Body of pancreas (tissue), 4 donors: ENCODE measurements around the gene F10. TPM values are rescaled to one million over a fixed set of nuclear protein-coding genes. Genes with fewer than 3 reads are reported as not detected.

Source experiments
- ATAC-seq: fragments of 150-250 bp; one replicate; pipeline ENCODE4 v1.9.1; 2016
- DNase-seq, 4 donors: peaks; one replicate each; pipeline ENCODE4 v3.0.0-alpha.2; 2019
- H3K27ac ChIP-seq, 4 donors: fragments of 200-600 bp; sonication (generic); 1 replicate in 3 of 4; 2 replicates in 1 of 4; pipeline versions ENCODE4 v1.5.1 to v1.6.1; 2016 to 2019; ENCODE audit warnings: mild to moderate bottlenecking in 1 of 4, mixed read lengths in 1 of 4, moderate library complexity in 1 of 4
- H3K27me3 ChIP-seq, 2 donors: fragments of 200-600 bp; sonication (generic); one replicate each; pipeline ENCODE4 v1.6.0; 2016; ENCODE audit warnings: mild to moderate bottlenecking in 1 of 2
- H3K36me3 ChIP-seq, 2 donors: fragments of 200-600 bp; sonication (generic); replicated peaks in 1 of 2; 2 replicates each; pipeline ENCODE4 v1.5.1; 2016; ENCODE audit warnings: low read depth in 2 of 2; ENCODE audit not compliant: insufficient read depth in 1 of 2
- H3K4me1 ChIP-seq: fragments of 200-600 bp; sonication (generic); one replicate; pipeline ENCODE4 v1.6.0; 2016
- H3K4me3 ChIP-seq, 2 donors: fragments of 200-600 bp; sonication (generic); 1 replicate in 1 of 2; 2 replicates in 1 of 2; pipeline ENCODE4 v1.5.1; 2016 to 2019
- H3K9me3 ChIP-seq, 3 donors: fragments of 200-600 bp; sonication (generic); 1 replicate in 2 of 3; 2 replicates in 1 of 3; pipeline ENCODE4 v1.5.1; 2016
- POLR2A ChIP-seq, 3 donors: fragments of 450-650 bp; IDR thresholded peaks; one replicate each; pipeline ENCODE4 v1.6.1; 2016; ENCODE audit warnings: antibody characterized with exemption in 3 of 3, mild to moderate bottlenecking in 2 of 3
- WGBS, 2 donors: methylation state at CpG; one replicate each; pipeline ENCODE4 v1.1.5; 2017; 5-methylcytosine and 5-hydroxymethylcytosine counted together
- intact Hi-C: fragments of 100-400 bp; cut with DNase I; formaldehyde crosslinking; loops from one replicate; pipeline ENCODE4 v1.15.1; 2023
- total RNA-seq, 2 donors: library from RNA; depleted of rRNA; stranded (reverse); fragments of >200 nt; gene quantifications; one replicate each; pipeline ENCODE4 v1.1.0, GENCODE V29; 2016
- TF ChIP-seq, protein P1 (sequence below), 7 experiments: fragments of 450-650 bp in 4 of 7; fragments of 200-600 bp in 3 of 7; sonication (generic) in 3 of 7; IDR thresholded peaks; one replicate each; pipeline ENCODE4 v1.5.1; 2016 to 2019; ENCODE audit warnings: antibody characterized with exemption in 7 of 7

F10 gene
- total RNA-seq, 2 donors from 2014 or later: 2.3 to 6.7 TPM

DNA sequence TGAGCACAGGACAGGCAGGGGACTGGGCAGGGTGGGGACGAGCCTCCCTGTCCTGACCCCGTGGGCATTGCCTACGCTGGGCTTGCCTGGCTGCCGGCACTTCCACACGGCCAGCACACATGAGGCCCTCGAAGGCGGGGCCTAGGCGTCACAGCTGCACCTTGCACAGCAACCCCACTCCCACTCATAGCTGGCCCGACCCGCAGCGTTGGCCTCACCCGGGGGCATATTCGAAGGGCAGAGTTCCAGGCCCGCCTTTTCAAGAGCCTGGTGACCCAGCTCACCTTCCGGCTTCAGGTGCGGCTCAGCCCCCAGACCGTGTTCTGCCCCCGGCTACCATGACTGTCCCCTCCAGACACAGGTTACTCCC lies 19.0 kb downstream of the F10 start:
- no peak overlapping the region for H3K27ac ChIP-seq
- TF ChIP-seq, protein P1, sequence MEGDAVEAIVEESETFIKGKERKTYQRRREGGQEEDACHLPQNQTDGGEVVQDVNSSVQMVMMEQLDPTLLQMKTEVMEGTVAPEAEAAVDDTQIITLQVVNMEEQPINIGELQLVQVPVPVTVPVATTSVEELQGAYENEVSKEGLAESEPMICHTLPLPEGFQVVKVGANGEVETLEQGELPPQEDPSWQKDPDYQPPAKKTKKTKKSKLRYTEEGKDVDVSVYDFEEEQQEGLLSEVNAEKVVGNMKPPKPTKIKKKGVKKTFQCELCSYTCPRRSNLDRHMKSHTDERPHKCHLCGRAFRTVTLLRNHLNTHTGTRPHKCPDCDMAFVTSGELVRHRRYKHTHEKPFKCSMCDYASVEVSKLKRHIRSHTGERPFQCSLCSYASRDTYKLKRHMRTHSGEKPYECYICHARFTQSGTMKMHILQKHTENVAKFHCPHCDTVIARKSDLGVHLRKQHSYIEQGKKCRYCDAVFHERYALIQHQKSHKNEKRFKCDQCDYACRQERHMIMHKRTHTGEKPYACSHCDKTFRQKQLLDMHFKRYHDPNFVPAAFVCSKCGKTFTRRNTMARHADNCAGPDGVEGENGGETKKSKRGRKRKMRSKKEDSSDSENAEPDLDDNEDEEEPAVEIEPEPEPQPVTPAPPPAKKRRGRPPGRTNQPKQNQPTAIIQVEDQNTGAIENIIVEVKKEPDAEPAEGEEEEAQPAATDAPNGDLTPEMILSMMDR (IDR thresholded peaks at IDR 0.05): no peak
- TF ChIP-seq POLR2A (IDR thresholded peaks at IDR 0.05): no peak
- ATAC-seq: no peak
- DNase-seq: no peak
- 87 to 91% methylated on average over 18 of the region's 18 CpGs for WGBS, 2 donors
- intact Hi-C loops: loop anchor here (10.0 kb wide), 1 partner anchor 187 kb away; no protein-coding TSS in a partner anchor
- H3K4me3 ChIP-seq: no peak overlapping the region
- no peaks in the 10 kb centered on the region for H3K36me3 ChIP-seq
- H3K9me3 ChIP-seq: no peaks in the 10 kb centered on the region
- no peaks in the 10 kb centered on the region for H3K4me1 ChIP-seq
- no peaks in the 10 kb centered on the region for H3K27me3 ChIP-seq

DNA sequence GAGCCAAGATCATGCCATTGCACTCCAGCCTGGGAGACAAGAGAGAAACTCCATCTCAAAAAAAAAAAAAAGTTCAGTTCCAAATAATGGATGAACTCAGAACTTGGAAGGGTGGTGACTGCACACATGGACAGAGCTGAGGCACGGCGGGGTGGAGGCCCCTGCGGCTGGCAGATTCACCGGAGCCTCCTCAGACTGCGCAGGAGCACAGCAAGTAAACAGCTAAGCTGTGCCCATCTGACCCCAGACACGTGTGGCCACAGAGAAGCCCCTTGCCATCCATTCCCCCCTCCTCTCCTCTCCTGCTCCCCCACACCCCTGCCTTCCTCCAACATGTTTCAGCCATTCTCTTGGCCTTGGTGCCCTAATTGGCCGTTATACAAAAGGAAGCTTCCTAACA lies 20.3 kb downstream of the F10 start:
- no peak for DNase-seq
- H3K4me3 ChIP-seq: no peak overlapping the region

DNA sequence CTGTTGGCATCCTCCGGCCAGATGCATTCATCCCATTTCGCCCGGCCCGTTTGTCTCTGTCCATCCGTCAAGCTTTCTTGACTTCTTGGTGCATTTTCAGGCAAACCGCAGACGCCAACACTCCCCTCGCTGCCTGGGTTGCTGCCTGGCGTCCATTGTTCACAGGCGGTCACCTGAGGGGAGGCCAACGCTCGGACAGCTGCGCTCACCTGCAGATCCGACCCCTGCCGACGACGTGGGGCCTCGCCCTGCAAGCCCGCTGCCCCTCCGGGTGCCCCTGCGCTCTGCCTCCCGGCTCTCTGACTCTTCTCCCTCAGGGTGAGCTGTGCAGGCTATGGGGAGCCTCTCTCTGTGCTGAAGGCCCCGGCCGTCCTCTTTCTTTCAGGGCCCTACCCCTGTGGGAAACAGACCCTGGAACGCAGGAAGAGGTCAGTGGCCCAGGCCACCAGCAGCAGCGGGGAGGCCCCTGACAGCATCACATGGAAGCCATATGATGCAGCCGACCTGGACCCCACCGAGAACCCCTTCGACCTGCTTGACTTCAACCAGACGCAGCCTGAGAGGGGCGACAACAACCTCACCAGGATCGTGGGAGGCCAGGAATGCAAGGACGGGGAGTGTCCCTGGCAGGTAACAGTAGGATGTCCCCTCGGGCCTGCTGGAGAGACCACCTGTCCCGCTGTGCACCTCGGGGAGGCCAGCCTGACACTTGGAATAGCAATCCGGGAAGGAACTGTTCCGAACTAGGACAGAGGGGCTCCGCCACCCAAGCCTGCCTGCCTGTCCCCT lies 21.1 kb downstream of the F10 start:
- no peaks in the 10 kb centered on the region for H3K9me3 ChIP-seq
- DNase-seq: no peak
- no peaks in the 10 kb centered on the region for H3K4me1 ChIP-seq
- H3K27ac ChIP-seq: no peak overlapping the region
- ATAC-seq: no peak
- intact Hi-C loops: loop anchor here (10.0 kb wide), 1 partner anchor 189 kb away; no protein-coding TSS in a partner anchor
- WGBS, 2 donors: 81 to 91% methylated on average over 23 to 39 of the region's 39 CpGs
- no peak overlapping the region for H3K4me3 ChIP-seq
- H3K36me3 ChIP-seq: no peaks in the 10 kb centered on the region
- no peaks in the 10 kb centered on the region for H3K27me3 ChIP-seq
- TF ChIP-seq POLR2A (IDR thresholded peaks at IDR 0.05): no peak
- TF ChIP-seq, protein P1 (IDR thresholded peaks at IDR 0.05): no peak

More for the DNA sequence above, 20.3 kb downstream of the F10 start:
- no peak overlapping the region for H3K27ac ChIP-seq
- no peaks in the 10 kb centered on the region for H3K9me3 ChIP-seq
- H3K27me3 ChIP-seq: no peaks in the 10 kb centered on the region
- WGBS, 2 donors: 83 to 85% methylated on average over 7 of the region's 7 CpGs
- H3K36me3 ChIP-seq: no peaks in the 10 kb centered on the region
- intact Hi-C loops: loop anchor here (10.0 kb wide), 1 partner anchor 188 kb away; no protein-coding TSS in a partner anchor
- TF ChIP-seq POLR2A (IDR thresholded peaks at IDR 0.05): no peak
- H3K4me1 ChIP-seq: no peaks in the 10 kb centered on the region
- ATAC-seq: no peak

DNA sequence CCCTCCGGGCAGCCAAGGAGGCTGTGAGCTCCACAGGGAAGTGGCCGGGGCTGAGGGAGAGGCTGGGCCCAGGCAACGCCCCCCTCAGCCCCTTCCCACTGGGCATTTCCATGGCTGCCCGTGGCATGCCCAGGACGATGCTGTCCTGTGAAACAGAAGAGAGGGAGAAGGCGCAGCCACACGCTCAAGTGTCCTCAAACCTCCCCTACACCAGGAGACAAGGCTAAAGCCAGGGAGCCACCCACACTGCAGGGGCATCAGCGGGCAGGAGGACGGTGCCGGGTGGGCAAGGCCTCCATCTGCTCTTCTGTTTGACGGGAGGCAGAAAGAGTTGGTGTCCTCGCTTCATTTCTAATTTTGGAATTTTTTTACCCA lies 21.6 kb downstream of the F10 start:
- H3K27ac ChIP-seq: no peak overlapping the region
- no peaks in the 10 kb centered on the region for H3K27me3 ChIP-seq
- no peak for ATAC-seq
- intact Hi-C loops: loop anchor here (10.0 kb wide), 1 partner anchor 189 kb away; no protein-coding TSS in a partner anchor
- DNase-seq: no peak
- no peaks in the 10 kb centered on the region for H3K9me3 ChIP-seq
- no peaks in the 10 kb centered on the region for H3K4me1 ChIP-seq
- no peak overlapping the region for H3K4me3 ChIP-seq
- WGBS, 2 donors: 78 to 84% methylated on average over 11 to 12 of the region's 12 CpGs
- no peaks in the 10 kb centered on the region for H3K36me3 ChIP-seq
- TF ChIP-seq POLR2A (IDR thresholded peaks at IDR 0.05): no peak
- TF ChIP-seq, protein P1 (IDR thresholded peaks at IDR 0.05): no peak

DNA sequence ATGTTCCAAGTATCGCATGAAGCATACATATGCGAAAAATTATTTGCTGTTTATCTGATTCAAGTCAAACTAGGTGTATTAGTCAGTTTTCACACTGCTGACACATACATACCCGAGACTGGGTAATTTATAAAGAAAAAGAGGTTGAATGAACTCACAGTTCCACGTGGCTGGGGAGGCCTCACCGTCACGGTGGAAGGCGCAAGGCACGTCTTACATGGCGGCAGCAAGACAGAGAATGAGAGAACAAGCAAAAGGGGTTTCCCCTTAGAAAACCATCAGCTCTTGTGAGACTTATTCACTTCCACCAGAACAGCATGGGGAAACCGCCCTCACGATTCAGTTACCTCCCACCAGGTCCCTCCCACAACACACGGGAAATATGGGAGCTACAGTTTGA lies 22.9 kb downstream of the F10 start:
- no peaks in the 10 kb centered on the region for H3K36me3 ChIP-seq

More for the DNA sequence above, 22.9 kb downstream of the F10 start:
- Histone ChIP-seq H3K4me1 (no peaks in the 10 kb centered on the region), H3K27ac (no peak overlapping the region), H3K27me3 (no peaks in the 10 kb centered on the region), H3K9me3 (no peaks in the 10 kb centered on the region), H3K4me3 (no peak overlapping the region)
- intact Hi-C loops: loop anchor here (10.0 kb wide), 1 partner anchor 191 kb away; no protein-coding TSS in a partner anchor
- WGBS, 2 donors: 87 to 89% methylated on average over 12 of the region's 12 CpGs
- DNase-seq (no peak), ATAC-seq (no peak)
- TF ChIP-seq POLR2A (IDR thresholded peaks at IDR 0.05): no peak
- TF ChIP-seq, protein P1 (IDR thresholded peaks at IDR 0.05): no peak
